Hematopoietic multipotent progenitor cell treated with erythropoietin and hydrocortisone succinate and interleukin-3 and kit ligand, for 8 days (in vitro differentiated cells): Measurements from ENCODE around the gene TNRC6B.
"Not testable (repeated sequence)": the region's sequence is repeated elsewhere in the genome, so short reads cannot be mapped to it uniquely, and the experiment has no call there.

Experiments
- DNase-seq: peaks from one replicate; pipeline ENCODE4 v3.0.0-alpha.2; 2015

TNRC6B gene

GRCh38 chr22:40177738-40178416 is at the start of gene TNRC6B:
TSS of gene TNRC6B (plus strand) at chr22:40177925. CDS start at chr22:40178136, 211 bp downstream.
- peak; percentile 100 for DNase-seq

GRCh38 chr22:40128989-40129388 is 48.7 kb upstream of the TNRC6B start:
- DNase-seq: peak; percentile 14

- DNase-seq: no peak
These were observed 40.6 kb upstream of the TNRC6B start for GRCh38 chr22:40137132-40137531.

- no peak for DNase-seq
These were observed 38.9 kb upstream of the TNRC6B start for GRCh38 chr22:40138866-40139265.

GRCh38 chr22:40147388-40148176 is 30.1 kb upstream of the TNRC6B start:
- DNase-seq: no peak

GRCh38 chr22:40153192-40153591 is 24.5 kb upstream of the TNRC6B start:
- DNase-seq: no peak

GRCh38 chr22:40153705-40154104 is 24.0 kb upstream of the TNRC6B start:
- no peak for DNase-seq

- DNase-seq: peak; percentile 65
These were observed 21.7 kb upstream of the TNRC6B start for GRCh38 chr22:40156001-40156516.

GRCh38 chr22:40156682-40157081 is 21.0 kb upstream of the TNRC6B start:
- not testable (repeated sequence) for DNase-seq

GRCh38 chr22:40157330-40157945 is 20.3 kb upstream of the TNRC6B start:
- no peak for DNase-seq

- peak; percentile 43 for DNase-seq
These were observed 16.5 kb upstream of the TNRC6B start for GRCh38 chr22:40161194-40161593.

- DNase-seq: peak; percentile 27
These were observed 12.2 kb upstream of the TNRC6B start for GRCh38 chr22:40165537-40165936.

- peak; percentile 46 for DNase-seq
These were observed 2.0 kb upstream of the TNRC6B start for GRCh38 chr22:40175611-40176244.

- DNase-seq: peak; percentile 72
These were observed 596 bp upstream of the TNRC6B start for GRCh38 chr22:40176921-40177737.

- peak; percentile 64 for DNase-seq
These were observed 988 bp downstream of the TNRC6B start for GRCh38 chr22:40178417-40179409.

- DNase-seq: no peak
These were observed 1.8 kb downstream of the TNRC6B start for GRCh38 chr22:40179526-40179925.

- DNase-seq: no peak
These were observed 2.7 kb downstream of the TNRC6B start for GRCh38 chr22:40180403-40180802.

- DNase-seq: no peak
These were observed 3.6 kb downstream of the TNRC6B start for GRCh38 chr22:40181323-40181722.

GRCh38 chr22:40182231-40182835 is 4.6 kb downstream of the TNRC6B start:
- DNase-seq: no peak

GRCh38 chr22:40183029-40183581 is 5.4 kb downstream of the TNRC6B start:
- peak; percentile 30 for DNase-seq
